SJSA1 (cell line): ENCODE data around the gene GLCCI1. TPM values are rescaled to one million over a fixed set of nuclear protein-coding genes. Genes with fewer than 3 reads are reported as not detected.

Experiments
- DNase-seq, 2 experiments: peaks; one replicate each; pipeline ENCODE4 v3.0.0-alpha.2; 2015 to 2020; ENCODE audit warnings: low spot score in 2 of 2, low read depth in 1 of 2
- H3K27ac ChIP-seq: fragments of 250-450 bp; sonication (Bioruptor Pico); 2 replicates; pipeline ENCODE4 v1.5.1; 2020; ENCODE audit warnings: mild to moderate bottlenecking, moderate library complexity
- H3K27me3 ChIP-seq: fragments of 250-450 bp; sonication (Bioruptor Pico); replicated peaks from 2 replicates; pipeline ENCODE4 v1.5.1; 2020; ENCODE audit warnings: mild to moderate bottlenecking, moderate library complexity
- H3K36me3 ChIP-seq: fragments of 250-450 bp; sonication (Bioruptor Pico); 2 replicates; pipeline ENCODE4 v1.5.1; 2020; ENCODE audit warnings: mild to moderate bottlenecking
- H3K4me1 ChIP-seq: fragments of 250-450 bp; sonication (Bioruptor Pico); replicated peaks from 2 replicates; pipeline ENCODE4 v1.6.1; 2021; ENCODE audit warnings: mild to moderate bottlenecking
- H3K4me3 ChIP-seq: fragments of 250-450 bp; sonication (Bioruptor Pico); 2 replicates; pipeline ENCODE4 v1.5.1; 2020; ENCODE audit warnings: mild to moderate bottlenecking
- H3K9me3 ChIP-seq: fragments of 250-450 bp; sonication (Bioruptor Pico); replicated peaks from 2 replicates; pipeline ENCODE4 v1.5.1; 2020; ENCODE audit warnings: mild to moderate bottlenecking
- total RNA-seq: library from RNA; depleted of rRNA; stranded (reverse); fragments of >200 nt; shearing (Covaris generic); gene quantifications from 2 replicates; pipeline ENCODE4 v1.2.3, GENCODE V29; 2014

The GLCCI1 gene
- total RNA-seq, 1 experiment from 2014 or later: 2.1 TPM

- DNase-seq: no peak
- no peaks in the 10 kb centered on the region for H3K36me3 ChIP-seq
- no peaks in the 10 kb centered on the region for H3K27me3 ChIP-seq
- H3K4me3 ChIP-seq: no peak overlapping the region
- H3K9me3 ChIP-seq: no peaks in the 10 kb centered on the region
- H3K27ac ChIP-seq: no peak overlapping the region
- H3K4me1 ChIP-seq: no peaks in the 10 kb centered on the region
Measured at GRCh38 chr7:8117195-8117594, 148.6 kb downstream of the GLCCI1 start.

- no peaks in the 10 kb centered on the region for H3K4me1 ChIP-seq
- no peak for DNase-seq
- H3K27me3 ChIP-seq: no peaks in the 10 kb centered on the region
- H3K9me3 ChIP-seq: no peaks in the 10 kb centered on the region
- no peaks in the 10 kb centered on the region for H3K36me3 ChIP-seq
- H3K27ac ChIP-seq: no peak overlapping the region
- H3K4me3 ChIP-seq: no peak overlapping the region
Measured at GRCh38 chr7:8119262-8119661, 150.7 kb downstream of the GLCCI1 start.

DNA sequence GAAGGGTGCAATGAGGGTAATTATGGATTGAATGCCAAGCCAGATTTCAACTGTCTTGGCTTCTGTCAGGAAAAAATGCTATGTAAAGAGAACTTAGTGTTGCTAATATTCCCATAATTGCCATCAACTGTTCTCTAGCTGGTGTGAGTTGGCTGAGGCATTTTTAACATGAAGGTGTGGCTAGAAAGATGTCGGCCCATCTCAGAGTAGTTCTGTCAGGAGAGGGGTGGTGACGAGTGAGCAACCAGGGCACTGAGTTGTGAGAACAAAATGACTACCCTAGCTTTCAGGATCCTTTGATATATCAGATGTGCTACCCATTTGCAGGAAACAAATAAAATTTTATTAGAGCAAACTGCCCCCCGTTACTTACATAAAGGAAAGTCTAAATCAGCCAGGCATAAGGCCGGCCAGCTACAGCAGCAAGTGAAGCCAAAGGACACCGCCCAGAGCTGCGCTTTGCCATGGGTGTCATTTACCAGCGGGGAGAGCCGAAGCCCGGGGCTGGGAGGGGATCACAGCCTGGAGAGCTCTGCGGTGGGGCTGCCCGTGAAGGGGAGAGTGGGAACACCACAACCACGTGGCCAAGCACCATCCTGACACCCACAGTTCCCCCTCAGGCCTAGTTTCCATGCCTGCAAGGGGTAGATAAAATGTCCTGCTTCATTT is 151.9 kb downstream of the GLCCI1 start:
- DNase-seq: no peak
- Histone ChIP-seq H3K4me1 (no peaks in the 10 kb centered on the region), H3K4me3 (no peak overlapping the region), H3K9me3 (no peaks in the 10 kb centered on the region), H3K36me3 (no peaks in the 10 kb centered on the region), H3K27ac (no peak overlapping the region), H3K27me3 (no peaks in the 10 kb centered on the region)

DNA sequence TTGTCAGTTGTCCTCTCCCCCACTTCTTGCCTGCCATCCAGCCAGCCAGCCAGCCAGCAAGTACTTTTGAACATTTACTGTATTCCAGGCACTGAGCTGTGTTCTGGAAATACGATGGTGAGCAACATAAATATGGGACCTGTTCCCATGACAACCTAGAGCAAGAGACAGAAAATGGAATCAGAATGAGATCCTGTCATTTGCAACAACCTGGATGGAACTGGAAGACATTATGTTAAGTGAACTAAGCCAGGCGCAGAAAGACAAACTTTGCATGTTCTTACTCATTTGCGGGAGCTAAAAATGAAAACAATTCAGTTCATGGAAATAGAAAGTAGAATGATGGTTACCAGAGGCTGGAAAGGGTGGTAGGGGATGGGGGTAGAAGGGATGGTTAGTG is 152.6 kb downstream of the GLCCI1 start:
- Histone ChIP-seq H3K9me3 (no peaks in the 10 kb centered on the region), H3K27ac (no peak overlapping the region), H3K4me1 (no peaks in the 10 kb centered on the region), H3K4me3 (no peak overlapping the region), H3K36me3 (no peaks in the 10 kb centered on the region), H3K27me3 (no peaks in the 10 kb centered on the region)
- no peak for DNase-seq

DNA sequence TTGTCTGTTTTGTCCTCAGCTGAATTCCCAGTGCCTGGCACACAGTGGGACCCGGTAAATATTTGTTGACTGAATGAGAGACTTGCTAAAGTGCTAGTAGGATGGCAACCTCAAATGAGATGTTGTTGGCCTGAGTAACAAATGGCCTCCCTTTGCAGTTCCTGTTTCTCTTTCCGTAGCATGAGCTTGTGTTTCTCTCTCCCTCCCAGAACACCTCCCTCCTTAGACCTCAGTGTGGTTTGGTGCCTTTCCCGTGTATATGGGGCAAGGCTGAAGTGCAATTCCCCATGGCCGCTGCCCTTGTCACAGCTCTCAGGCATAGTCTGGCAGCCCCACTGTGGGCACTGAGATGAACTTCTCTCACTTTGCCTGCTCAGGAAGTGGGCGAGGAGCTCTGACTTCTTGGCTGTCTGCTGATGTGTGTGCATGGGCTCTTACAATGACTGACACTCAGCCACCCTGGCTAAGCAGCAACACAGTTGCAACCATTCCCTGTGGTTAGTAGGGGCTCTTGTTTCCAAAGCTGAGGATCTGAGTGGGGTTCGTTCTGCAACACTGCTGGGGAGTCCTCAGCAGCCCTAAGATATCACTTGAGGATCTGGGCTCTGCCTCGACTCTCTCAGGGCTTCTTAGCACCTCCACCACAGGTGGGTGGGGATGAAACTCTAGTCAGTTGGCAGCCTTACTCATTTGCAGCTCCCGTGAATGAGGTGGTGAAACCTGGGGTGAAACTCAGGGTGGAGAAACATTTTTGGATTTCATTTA is 157.3 kb downstream of the GLCCI1 start:
- no peak overlapping the region for H3K27ac ChIP-seq
- DNase-seq: no peak
- H3K4me3 ChIP-seq: no peak overlapping the region
- no peaks in the 10 kb centered on the region for H3K27me3 ChIP-seq
- no peaks in the 10 kb centered on the region for H3K9me3 ChIP-seq
- H3K36me3 ChIP-seq: no peaks in the 10 kb centered on the region
- no peaks in the 10 kb centered on the region for H3K4me1 ChIP-seq

- no peaks in the 10 kb centered on the region for H3K4me1 ChIP-seq
- no peak for DNase-seq
- H3K9me3 ChIP-seq: no peaks in the 10 kb centered on the region
- no peaks in the 10 kb centered on the region for H3K36me3 ChIP-seq
- no peak overlapping the region for H3K4me3 ChIP-seq
- no peak overlapping the region for H3K27ac ChIP-seq
- no peaks in the 10 kb centered on the region for H3K27me3 ChIP-seq
Measured at GRCh38 chr7:8126601-8127167, 158.1 kb downstream of the GLCCI1 start.

DNA sequence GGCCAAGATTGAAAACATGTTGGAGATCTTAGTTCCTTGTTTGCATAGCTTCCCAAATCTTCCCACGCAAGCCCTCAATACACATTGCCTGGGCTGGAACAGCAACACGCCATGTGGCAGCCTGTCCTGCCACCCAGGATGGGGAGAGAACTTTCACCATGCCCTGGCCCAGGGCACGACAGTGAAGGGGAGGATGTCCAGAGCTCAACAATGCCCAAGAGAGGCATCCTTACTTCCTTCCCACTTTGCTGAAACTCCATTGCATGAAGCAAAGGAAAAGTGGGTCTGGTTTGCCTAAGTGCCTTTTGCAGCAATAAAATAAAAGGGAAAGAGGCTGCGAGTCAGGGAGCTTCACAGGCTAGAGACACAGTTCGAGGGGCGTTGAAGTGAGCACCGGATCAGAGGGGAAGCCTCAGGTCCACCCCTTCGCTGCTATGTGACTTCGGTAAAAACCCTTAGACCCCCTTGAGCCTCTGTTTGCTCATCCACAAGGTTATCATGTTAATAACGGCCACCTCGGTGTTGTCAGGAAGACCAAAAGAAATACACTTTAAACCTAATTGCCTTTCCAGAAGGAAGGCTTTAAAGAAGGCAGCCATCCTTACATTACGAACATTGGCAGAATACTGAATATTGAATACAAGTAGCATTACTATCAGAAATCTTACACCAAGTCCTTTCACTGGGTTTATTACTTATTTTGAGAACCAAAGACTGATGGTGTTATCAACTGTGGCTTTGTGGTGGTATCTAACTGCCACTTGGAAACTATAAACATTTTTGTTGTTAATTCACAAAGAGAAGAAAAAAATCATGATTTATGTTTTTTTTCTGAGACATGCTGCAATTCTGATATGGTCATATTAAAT is 160.1 kb downstream of the GLCCI1 start:
- no peaks in the 10 kb centered on the region for H3K36me3 ChIP-seq
- H3K4me3 ChIP-seq: no peak overlapping the region
- no peak for DNase-seq
- no peaks in the 10 kb centered on the region for H3K4me1 ChIP-seq
- no peaks in the 10 kb centered on the region for H3K27me3 ChIP-seq
- H3K27ac ChIP-seq: no peak overlapping the region
- H3K9me3 ChIP-seq: no peaks in the 10 kb centered on the region

- H3K27ac ChIP-seq: no peak overlapping the region
- no peak for DNase-seq
- H3K4me1 ChIP-seq: no peaks in the 10 kb centered on the region
- H3K36me3 ChIP-seq: no peaks in the 10 kb centered on the region
- no peak overlapping the region for H3K4me3 ChIP-seq
- no peaks in the 10 kb centered on the region for H3K9me3 ChIP-seq
- no peaks in the 10 kb centered on the region for H3K27me3 ChIP-seq
Measured at GRCh38 chr7:8129318-8129659, 160.7 kb downstream of the GLCCI1 start.

DNA sequence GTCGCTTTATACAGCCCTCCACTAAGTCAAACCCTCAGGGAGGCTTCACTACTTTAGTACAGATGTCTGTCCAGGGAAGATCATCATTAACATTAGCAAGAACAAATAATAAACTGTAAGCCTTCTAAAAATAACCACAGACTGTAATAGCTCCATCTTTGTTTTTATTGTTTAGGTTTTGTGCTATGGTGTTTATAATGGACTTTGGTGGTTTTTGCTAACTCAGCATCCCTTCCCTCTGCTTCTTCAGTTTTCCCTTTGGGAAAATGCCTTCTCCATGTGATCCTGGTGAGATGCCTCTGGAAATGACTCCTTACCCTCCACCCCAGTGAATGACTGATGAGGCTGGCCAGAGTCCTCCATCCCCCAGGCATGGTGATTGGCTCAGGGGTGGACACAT is 162.1 kb downstream of the GLCCI1 start:
- DNase-seq: no peak
- Histone ChIP-seq H3K9me3 (no peaks in the 10 kb centered on the region), H3K27ac (no peak overlapping the region), H3K4me3 (no peak overlapping the region), H3K36me3 (no peaks in the 10 kb centered on the region), H3K4me1 (no peaks in the 10 kb centered on the region), H3K27me3 (no peaks in the 10 kb centered on the region)

DNA sequence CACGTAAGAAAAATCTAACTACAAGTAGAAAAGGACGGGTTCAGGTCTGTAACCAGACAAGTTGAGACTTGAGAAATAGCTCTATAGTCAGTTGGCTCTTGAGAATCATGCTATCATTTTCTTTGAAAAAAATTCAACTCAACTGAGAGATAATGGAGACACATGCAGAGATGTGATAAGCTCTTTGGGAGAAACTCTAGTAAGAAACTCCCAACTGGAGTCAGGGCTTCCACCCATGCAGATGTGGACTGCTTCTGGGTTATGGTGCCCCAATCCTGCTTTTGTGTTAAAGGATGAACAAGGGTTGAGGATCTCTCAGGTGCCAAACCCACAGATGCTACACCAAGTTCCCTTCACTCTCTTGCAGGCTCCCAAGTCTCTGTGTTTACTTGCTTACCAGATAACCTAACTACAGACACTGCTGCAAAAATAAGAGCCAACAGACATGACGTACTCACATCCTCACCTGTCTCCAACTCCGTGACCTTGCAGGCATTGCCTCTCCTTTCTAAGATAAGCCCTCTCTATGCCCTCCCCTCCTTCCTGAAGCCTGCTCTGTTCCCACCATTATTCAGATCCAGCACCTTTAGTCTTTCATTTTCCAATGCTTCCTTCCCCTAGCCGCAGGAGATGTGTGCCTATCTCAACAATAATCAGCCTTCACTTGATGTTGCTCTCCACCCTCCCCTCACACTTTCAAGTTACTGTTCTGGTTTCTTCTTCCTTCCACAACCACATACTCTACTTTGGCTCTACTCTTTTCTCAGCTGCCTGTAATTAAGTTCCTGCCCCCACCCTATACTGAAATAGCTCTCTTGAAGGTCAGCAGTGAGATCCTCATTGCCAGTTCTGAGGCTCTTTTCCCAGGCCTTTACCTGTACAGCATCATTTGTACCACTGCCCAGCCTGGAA is 163.4 kb downstream of the GLCCI1 start:
- no peak for DNase-seq
- H3K36me3 ChIP-seq: no peaks in the 10 kb centered on the region
- no peaks in the 10 kb centered on the region for H3K27me3 ChIP-seq
- no peak overlapping the region for H3K27ac ChIP-seq
- H3K4me3 ChIP-seq: no peak overlapping the region
- H3K4me1 ChIP-seq: no peaks in the 10 kb centered on the region
- no peaks in the 10 kb centered on the region for H3K9me3 ChIP-seq

DNA sequence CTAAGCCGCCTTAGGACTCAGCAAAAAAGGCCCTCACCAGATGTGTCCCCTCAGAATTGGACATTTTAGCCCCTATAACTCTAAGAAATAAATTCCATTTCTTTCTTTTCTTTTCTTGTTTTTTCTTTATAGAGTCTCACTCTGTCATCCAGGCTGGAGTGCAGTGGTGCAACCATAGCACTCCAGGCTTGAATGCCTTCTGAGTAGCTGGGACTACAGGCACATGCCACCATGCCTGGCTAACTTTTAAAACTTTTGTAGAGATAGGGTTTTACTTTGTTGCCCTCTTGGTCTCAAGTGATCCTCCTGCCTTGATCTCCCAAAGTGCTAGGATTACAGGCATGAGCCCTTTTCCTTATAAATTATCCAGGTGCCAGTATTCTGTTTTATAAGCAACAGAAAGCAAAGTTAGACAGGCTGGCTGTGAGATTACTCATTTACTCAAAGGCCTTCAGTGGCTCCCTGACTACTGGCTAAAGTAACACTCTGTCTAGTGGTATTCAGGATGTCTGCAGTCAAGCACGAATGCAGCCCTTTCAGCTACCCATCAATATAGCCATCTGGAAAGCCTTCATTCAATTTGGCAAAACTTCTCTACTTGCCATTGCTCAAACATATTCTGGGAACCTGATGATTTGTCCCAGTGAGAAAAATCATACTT is 164.7 kb downstream of the GLCCI1 start:
- Histone ChIP-seq H3K9me3 (no peaks in the 10 kb centered on the region), H3K27ac (no peak overlapping the region), H3K36me3 (no peaks in the 10 kb centered on the region), H3K4me1 (no peaks in the 10 kb centered on the region), H3K4me3 (no peak overlapping the region), H3K27me3 (no peaks in the 10 kb centered on the region)
- DNase-seq: no peak

DNA sequence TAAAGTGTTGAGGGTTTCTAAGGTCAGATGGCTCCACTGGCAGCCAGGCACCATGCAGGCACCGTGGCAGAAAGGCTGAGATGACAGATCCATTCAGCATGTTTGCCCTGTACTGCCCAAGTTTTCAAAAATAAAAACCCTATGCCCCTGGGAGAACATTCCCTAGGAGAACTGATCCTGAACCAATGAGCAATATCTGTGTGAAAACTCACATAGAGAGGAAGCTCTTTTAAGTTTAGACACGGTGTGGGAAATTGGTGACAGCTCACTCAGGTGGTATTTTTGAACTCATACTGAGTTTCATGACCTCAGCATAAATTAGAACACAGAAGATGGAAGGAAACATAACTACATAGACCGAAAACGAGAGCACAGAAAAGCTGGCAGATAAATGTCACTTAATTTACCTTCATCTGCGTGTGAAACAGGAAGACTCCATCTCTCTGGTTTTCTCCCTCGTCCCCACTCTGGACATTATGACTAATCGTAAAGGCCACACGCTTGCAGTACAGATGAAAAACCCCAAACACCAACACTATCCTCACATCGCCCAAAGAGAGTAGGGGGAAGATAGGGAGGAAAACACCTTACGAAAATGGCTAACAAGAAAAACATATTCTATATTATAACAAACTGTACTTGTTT is 165.6 kb downstream of the GLCCI1 start:
- Histone ChIP-seq H3K36me3 (no peaks in the 10 kb centered on the region), H3K9me3 (no peaks in the 10 kb centered on the region), H3K4me1 (no peaks in the 10 kb centered on the region), H3K4me3 (no peak overlapping the region), H3K27ac (no peak overlapping the region), H3K27me3 (no peaks in the 10 kb centered on the region)
- no peak for DNase-seq
